Ovary (tissue), 9 donors: ENCODE results near the gene ZSWIM6. TPM values are rescaled to one million over a fixed set of nuclear protein-coding genes. Genes with fewer than 3 reads are reported as not detected.

Source experiments
- DNase-seq, 5 donors: peaks; one replicate each; pipeline ENCODE4 v3.0.0-alpha.2; 2019 to 2020
- H3K27ac ChIP-seq, 2 donors: fragments of 200-600 bp; one replicate each; pipeline versions ENCODE4 v1.5.1 to v1.8.0; 2019 to 2022
- H3K27me3 ChIP-seq: fragments of 200-600 bp; one replicate; pipeline ENCODE4 v1.8.0; 2022
- H3K36me3 ChIP-seq: fragments of 200-600 bp; sonication (generic); one replicate; pipeline ENCODE4 v1.5.1; 2019
- H3K4me1 ChIP-seq: one replicate; pipeline ENCODE4 v1.8.1; 2013; ENCODE audit warnings: mild to moderate bottlenecking, moderate library complexity; ENCODE audit not compliant: insufficient read depth
- H3K4me3 ChIP-seq: fragments of 200-600 bp; sonication (generic); one replicate; pipeline ENCODE4 v1.5.1; 2017
- H3K9me3 ChIP-seq, 2 donors: fragments of 200-600 bp in 1 of 2; sonication (generic) in 1 of 2; one replicate each; pipeline versions ENCODE4 v1.5.1 to v1.8.1; 2013 to 2019; ENCODE audit warnings: mild to moderate bottlenecking in 1 of 2, moderate library complexity in 1 of 2
- EP300 ChIP-seq: sonication (generic); formaldehyde crosslinking; IDR thresholded peaks from one replicate; pipeline ENCODE4 v1.6.1; 2017; ENCODE audit warnings: antibody characterized with exemption
- POLR2A ChIP-seq: fragments of 450-650 bp; IDR thresholded peaks from one replicate; pipeline ENCODE4 v1.6.1; 2017; ENCODE audit warnings: antibody characterized with exemption, mild to moderate bottlenecking, moderate library complexity
- WGBS, 3 donors: extraction: QIAGEN DNeasy Blood & Tissue Kit in 1 of 3; methylation state at CpG; one replicate each; pipeline versions ENCODE4 v1.1.5 to v1.1.7; 2013 to 2017; 5-methylcytosine and 5-hydroxymethylcytosine counted together
- intact Hi-C, 4 donors: fragments of 100-400 bp; cut with DNase I; formaldehyde crosslinking; loops; one replicate each; pipeline versions ENCODE4 v1.11.0 to v1.15.1; 2022 to 2023
- polyA plus RNA-seq, 2 donors: library from polyadenylated mRNA; stranded (reverse); fragments of 200-250 nt in 1 of 2; fragments of 350-450 nt in 1 of 2; fragmentation: Illumina TruSeq in 1 of 2; extraction: RNeasy Lipid Tissue Mini Kit (QIAGEN cat#74804) in 1 of 2; gene quantifications; one replicate each; pipeline ENCODE4 v1.2.3, GENCODE V29; 2013 to 2014
- total RNA-seq, 7 donors: library from RNA; depleted of rRNA in 2 of 7; stranded (reverse); fragments of >200 nt in 2 of 7; fragmentation: NEBNext Ultra II Directional in 3 of 7; extraction: Animal tissue kit (Norgen Biotek cat#: 25700) in 3 of 7; gene quantifications; one replicate each; pipeline versions ENCODE4 v1.1.0 to v1.2.4, GENCODE V29; 2016 to 2023
- TF ChIP-seq, protein P1 (sequence below), 3 donors: fragments of 450-650 bp in 2 of 3; fragments of 200-600 bp in 1 of 3; IDR thresholded peaks; one replicate each; pipeline versions ENCODE4 v1.5.1 to v1.8.0; 2016 to 2022; ENCODE audit warnings: antibody characterized with exemption in 3 of 3, mild to moderate bottlenecking in 1 of 3
- donor health status: DM: no; HTN: no; CAD: no; lungs with moderate emphysema.
- donor health status: DM: no; HTN: no; CAD: no.
- donor health status: Bipolar disorder and iron deficiency.
- donor health status: DM: yes; HTN: yes; CAD: no.
- donor health status: DM: no; HTN: no; CAD: no.
- donor health status: DM: yes; HTN: yes; CAD: no.

Gene ZSWIM6
- total and polyA plus RNA-seq, 9 donors, result 4.1 to 15.3 (median 10.6) TPM

DNA sequence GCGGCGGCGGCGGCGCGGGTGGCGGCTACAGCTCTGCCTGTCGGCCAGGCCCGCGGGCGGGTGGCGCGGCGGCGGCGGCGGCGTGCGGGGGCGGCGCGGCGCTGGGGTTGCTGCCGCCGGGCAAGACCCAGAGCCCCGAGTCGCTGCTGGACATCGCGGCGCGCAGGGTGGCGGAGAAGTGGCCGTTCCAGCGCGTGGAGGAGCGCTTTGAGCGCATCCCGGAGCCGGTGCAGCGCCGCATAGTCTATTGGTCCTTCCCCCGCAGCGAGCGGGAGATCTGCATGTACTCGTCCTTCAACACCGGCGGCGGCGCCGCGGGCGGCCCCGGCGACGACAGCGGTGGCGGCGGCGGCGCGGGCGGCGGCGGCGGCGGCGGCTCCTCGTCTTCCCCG, 296 bp downstream of the ZSWIM6 start:
- TF ChIP-seq POLR2A (no peak), EP300 (no peak)
- TF ChIP-seq, protein P1, sequence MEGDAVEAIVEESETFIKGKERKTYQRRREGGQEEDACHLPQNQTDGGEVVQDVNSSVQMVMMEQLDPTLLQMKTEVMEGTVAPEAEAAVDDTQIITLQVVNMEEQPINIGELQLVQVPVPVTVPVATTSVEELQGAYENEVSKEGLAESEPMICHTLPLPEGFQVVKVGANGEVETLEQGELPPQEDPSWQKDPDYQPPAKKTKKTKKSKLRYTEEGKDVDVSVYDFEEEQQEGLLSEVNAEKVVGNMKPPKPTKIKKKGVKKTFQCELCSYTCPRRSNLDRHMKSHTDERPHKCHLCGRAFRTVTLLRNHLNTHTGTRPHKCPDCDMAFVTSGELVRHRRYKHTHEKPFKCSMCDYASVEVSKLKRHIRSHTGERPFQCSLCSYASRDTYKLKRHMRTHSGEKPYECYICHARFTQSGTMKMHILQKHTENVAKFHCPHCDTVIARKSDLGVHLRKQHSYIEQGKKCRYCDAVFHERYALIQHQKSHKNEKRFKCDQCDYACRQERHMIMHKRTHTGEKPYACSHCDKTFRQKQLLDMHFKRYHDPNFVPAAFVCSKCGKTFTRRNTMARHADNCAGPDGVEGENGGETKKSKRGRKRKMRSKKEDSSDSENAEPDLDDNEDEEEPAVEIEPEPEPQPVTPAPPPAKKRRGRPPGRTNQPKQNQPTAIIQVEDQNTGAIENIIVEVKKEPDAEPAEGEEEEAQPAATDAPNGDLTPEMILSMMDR (IDR thresholded peaks at IDR 0.05), result no peak
- 0 to 1% (median 0%) methylated on average over 3 to 69 of the region's 69 CpGs for WGBS, 3 donors
- intact Hi-C loops, result loop anchor here in 3 of 4 donors (1.0 to 10.0 kb wide), 6 partner anchors 72 to 322 kb away; partner anchors contain the start of gene SMIM15 (in 2 of the 3)
- Histone ChIP-seq H3K27ac (peak overlapping the region; percentile 80), H3K9me3 (no peaks in the 10 kb centered on the region), H3K36me3 (no peaks in the 10 kb centered on the region), H3K4me3 (peak overlapping the region; percentile 63), H3K4me1 (peaks cover 4% of the 10 kb centered on the region), H3K27me3 (no peaks in the 10 kb centered on the region)
- peak in 3 of 5 donors; percentile 54 to 74 (median 65) for DNase-seq

DNA sequence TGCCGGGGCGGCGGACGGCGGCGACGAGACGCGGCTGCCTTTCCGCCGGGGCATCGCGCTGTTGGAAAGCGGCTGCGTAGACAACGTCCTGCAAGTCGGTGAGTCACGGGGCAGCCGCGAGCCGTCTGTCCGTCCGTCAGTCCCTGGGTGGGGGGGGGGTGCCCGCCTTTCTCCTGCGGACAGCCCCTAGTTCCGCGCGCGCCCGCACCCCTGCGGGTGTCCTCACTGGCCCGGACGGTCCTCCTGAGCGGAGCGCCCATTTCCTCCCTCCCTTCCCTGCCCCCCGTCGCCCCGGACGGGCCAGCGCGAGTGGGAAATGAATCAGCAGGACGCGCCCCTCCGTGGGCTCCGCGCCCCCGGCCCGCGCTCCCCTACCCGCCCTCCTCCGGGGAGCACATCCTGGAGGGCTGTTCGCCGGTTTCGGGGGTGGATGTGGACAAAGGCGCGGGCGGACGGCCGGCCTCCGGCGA, 828 bp downstream of the ZSWIM6 start:
- H3K36me3 ChIP-seq, result no peaks in the 10 kb centered on the region

DNA sequence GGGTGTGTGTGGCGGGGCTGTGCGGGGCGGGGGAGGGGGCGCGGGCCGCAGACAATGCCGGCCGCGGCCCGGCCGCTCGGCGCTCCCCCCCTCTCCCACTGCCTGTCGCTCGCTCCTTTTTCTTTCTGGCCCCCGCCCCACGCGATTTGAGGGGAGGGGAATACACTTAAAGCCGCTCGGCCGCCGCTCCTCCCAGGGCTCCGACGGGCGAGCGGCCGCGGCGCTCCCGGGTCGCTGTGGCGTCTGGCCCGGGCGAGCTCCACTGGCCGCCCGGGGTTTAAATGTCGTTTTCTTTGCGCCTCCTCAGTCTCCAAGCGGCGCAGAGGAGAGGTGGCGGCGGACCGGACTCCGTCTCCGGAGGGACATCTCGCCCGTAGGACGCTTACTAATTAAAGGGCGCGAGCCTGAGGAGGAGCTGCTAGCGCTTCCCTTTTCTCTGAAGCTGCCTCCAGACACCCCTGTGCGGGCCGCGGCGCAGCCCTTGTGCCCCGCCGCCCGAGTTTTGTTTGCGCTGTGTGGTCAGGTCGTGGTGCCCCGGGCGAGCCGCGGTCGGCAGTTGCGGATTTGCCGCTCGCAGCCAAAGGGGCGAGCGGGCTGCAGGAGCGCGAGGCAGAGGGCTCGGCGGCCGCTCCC, 1.4 kb downstream of the ZSWIM6 start:
- Histone ChIP-seq H3K4me3 (peak overlapping the region; percentile 92), H3K27me3 (no peaks in the 10 kb centered on the region), H3K9me3 (no peaks in the 10 kb centered on the region), H3K36me3 (no peaks in the 10 kb centered on the region), H3K4me1 (peaks cover 4% of the 10 kb centered on the region), H3K27ac (peak overlapping the region; percentile 80 to 85)
- WGBS, 3 donors, result 0 to 1% (median 0%) methylated on average over 72 to 75 of the region's 75 CpGs
- TF ChIP-seq, protein P1 (IDR thresholded peaks at IDR 0.05), result no peak
- TF ChIP-seq EP300 (no peak), POLR2A (no peak)
- intact Hi-C loops, result loop anchor here in 3 of 4 donors (5.0 to 10.0 kb wide), 5 partner anchors 71 to 321 kb away; partner anchors contain the start of gene SMIM15 (in 1 of the 3)
- peak in 4 of 5 donors; percentile 39 to 65 (median 50) for DNase-seq

More for the DNA sequence above, 828 bp downstream of the ZSWIM6 start:
- no peak for TF ChIP-seq EP300
- TF ChIP-seq, protein P1 (IDR thresholded peaks at IDR 0.05), result no peak
- TF ChIP-seq POLR2A, result no peak
- Histone ChIP-seq H3K9me3 (no peaks in the 10 kb centered on the region), H3K4me1 (peaks cover 4% of the 10 kb centered on the region), H3K4me3 (peak overlapping the region; percentile 92), H3K27ac (peak overlapping the region; percentile 80 to 85), H3K27me3 (no peaks in the 10 kb centered on the region)
- DNase-seq, result peak; percentile 44 to 76 (median 67)
- intact Hi-C loops, result loop anchor here in 3 of 4 donors (1.0 to 10.0 kb wide), 6 partner anchors 72 to 322 kb away; partner anchors contain the start of gene SMIM15 (in 2 of the 3)
- 0 to 1% (median 1%) methylated on average over 29 to 61 of the region's 61 CpGs for WGBS, 3 donors

DNA sequence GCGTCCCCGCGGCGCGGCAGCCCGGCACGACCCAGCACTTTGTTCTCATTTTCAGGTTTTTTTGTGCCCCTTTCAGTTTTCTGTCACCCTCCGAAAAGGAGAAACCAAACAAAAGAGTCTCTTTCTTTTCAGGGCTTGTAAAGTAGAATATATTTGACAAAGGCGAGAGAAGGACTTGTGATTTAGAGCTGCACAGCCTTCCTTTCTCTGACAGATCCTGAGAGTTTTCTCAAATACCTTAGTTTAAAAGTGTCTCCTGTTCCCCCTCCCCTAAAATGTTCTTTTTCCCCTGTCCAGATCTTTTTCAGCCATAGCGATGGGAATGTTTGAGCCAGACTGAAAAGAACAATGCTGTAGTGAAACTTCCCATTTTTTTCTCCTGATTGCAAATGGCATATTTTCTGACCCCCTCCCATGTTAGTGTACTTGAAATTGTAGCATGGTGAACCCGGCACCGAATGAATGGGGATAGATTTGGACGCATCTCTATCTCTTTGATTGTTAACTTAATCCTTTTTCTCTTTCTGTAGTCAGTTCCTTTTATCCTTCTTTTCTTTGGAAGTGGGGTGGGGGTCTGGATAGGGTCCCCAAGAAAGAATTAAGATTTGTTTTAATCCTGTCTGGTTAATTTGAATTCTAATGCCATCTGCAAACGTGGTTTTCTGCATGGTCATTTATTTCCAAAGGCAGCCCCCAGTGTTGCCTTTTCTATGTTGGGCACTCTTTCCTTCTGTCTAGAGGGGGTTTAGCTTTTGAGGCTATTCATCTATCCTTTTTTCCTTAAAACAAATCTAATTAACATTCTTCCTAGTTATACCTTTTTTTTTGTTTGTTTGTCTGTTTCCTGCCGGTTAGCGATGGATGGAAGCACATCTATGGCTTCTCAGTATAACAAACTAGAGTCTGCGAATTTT, 2.2 kb downstream of the ZSWIM6 start:
- TF ChIP-seq POLR2A (no peak), EP300 (no peak)
- TF ChIP-seq, protein P1 (IDR thresholded peaks at IDR 0.05), result no peak
- no peak for DNase-seq
- intact Hi-C loops, result loop anchor here in 3 of 4 donors (5.0 to 10.0 kb wide), 5 partner anchors 71 to 321 kb away; partner anchors contain the start of gene SMIM15 (in 1 of the 3)
- Histone ChIP-seq H3K36me3 (no peaks in the 10 kb centered on the region), H3K4me3 (peak overlapping the region; percentile 92), H3K9me3 (no peaks in the 10 kb centered on the region), H3K27me3 (no peaks in the 10 kb centered on the region), H3K4me1 (peaks cover 4% of the 10 kb centered on the region), H3K27ac (peak overlapping the region; percentile 80 to 85)
- WGBS, 3 donors, result 2 to 4% (median 3%) methylated on average over 17 of the region's 17 CpGs
